ENCODE measurements around the gene BMAL1.
"Not testable (repeated sequence)": the region's sequence is repeated elsewhere in the genome, so short reads cannot be mapped to it uniquely, and the experiment has no call there.

GRCh38 chr11:13398335-13398734 lies 120.7 kb downstream of the BMAL1 start:
- TF ChIP-seq GABPB1 (CRISPR knock-in tag; IDR thresholded peaks at IDR 0.05); MLX (CRISPR knock-in tag; IDR thresholded peaks at IDR 0.05); NR2C2 (CRISPR knock-in tag; IDR thresholded peaks at IDR 0.05); CREM (CRISPR knock-in tag; IDR thresholded peaks at IDR 0.05); ZNF121 (CRISPR knock-in tag; IDR thresholded peaks at IDR 0.05); ATF3 (CRISPR knock-in tag; conservative IDR thresholded peaks at IDR 0.05); ZNF396 (CRISPR knock-in tag; IDR thresholded peaks at IDR 0.05; ENCODE audit: borderline replicate concordance): not testable (repeated sequence)
- TF ChIP-seq, protein P1, sequence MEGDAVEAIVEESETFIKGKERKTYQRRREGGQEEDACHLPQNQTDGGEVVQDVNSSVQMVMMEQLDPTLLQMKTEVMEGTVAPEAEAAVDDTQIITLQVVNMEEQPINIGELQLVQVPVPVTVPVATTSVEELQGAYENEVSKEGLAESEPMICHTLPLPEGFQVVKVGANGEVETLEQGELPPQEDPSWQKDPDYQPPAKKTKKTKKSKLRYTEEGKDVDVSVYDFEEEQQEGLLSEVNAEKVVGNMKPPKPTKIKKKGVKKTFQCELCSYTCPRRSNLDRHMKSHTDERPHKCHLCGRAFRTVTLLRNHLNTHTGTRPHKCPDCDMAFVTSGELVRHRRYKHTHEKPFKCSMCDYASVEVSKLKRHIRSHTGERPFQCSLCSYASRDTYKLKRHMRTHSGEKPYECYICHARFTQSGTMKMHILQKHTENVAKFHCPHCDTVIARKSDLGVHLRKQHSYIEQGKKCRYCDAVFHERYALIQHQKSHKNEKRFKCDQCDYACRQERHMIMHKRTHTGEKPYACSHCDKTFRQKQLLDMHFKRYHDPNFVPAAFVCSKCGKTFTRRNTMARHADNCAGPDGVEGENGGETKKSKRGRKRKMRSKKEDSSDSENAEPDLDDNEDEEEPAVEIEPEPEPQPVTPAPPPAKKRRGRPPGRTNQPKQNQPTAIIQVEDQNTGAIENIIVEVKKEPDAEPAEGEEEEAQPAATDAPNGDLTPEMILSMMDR (IDR thresholded peaks at IDR 0.05), result not testable (repeated sequence)
- TF ChIP-seq, protein P2, sequence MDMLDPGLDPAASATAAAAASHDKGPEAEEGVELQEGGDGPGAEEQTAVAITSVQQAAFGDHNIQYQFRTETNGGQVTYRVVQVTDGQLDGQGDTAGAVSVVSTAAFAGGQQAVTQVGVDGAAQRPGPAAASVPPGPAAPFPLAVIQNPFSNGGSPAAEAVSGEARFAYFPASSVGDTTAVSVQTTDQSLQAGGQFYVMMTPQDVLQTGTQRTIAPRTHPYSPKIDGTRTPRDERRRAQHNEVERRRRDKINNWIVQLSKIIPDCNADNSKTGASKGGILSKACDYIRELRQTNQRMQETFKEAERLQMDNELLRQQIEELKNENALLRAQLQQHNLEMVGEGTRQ (CRISPR knock-in tag; IDR thresholded peaks at IDR 0.05), result not testable (repeated sequence)

Measured in WTC11 (cell line).